HepG2 (cell line): ENCODE measurements around the gene AKR1E2. TPM values are rescaled to one million over a fixed set of nuclear protein-coding genes. Genes with fewer than 3 reads are reported as not detected.

Experiments used
- EHMT2 ChIP-seq: fragments of 200-600 bp; sonication (generic); IDR thresholded peaks from 2 replicates; pipeline ENCODE4 v1.7.0; 2017; ENCODE audit warnings: antibody characterized with exemption, low read depth, low read length, borderline replicate concordance
- FOXJ3 ChIP-seq: sonication (generic); formaldehyde crosslinking; IDR thresholded peaks from 2 replicates; pipeline ENCODE4 v1.4.0; 2020; ENCODE audit warnings: missing genetic modification reagents, mild to moderate bottlenecking, borderline replicate concordance
- FOXP4 ChIP-seq: sonication (generic); formaldehyde crosslinking; IDR thresholded peaks from 2 replicates; pipeline ENCODE4 v1.4.0; 2020; ENCODE audit warnings: missing genetic modification reagents
- HOXA3 ChIP-seq: sonication (generic); formaldehyde crosslinking; IDR thresholded peaks from 2 replicates; pipeline ENCODE4 v1.5.0; 2020; ENCODE audit warnings: missing genetic modification reagents
- NFKBIZ ChIP-seq: IDR thresholded peaks from 2 replicates; pipeline ENCODE4 v1.6.1; 2018; ENCODE audit warnings: missing genetic modification reagents, missing compliant biosample characterization
- ONECUT2 ChIP-seq: sonication (generic); formaldehyde crosslinking; IDR thresholded peaks from 2 replicates; pipeline ENCODE4 v1.4.0; 2020; ENCODE audit warnings: missing genetic modification reagents
- RFX1 ChIP-seq: fragments of 450-650 bp; IDR thresholded peaks from 2 replicates; pipeline ENCODE4 v1.6.1; 2017
- RXRB ChIP-seq: IDR thresholded peaks from 2 replicates; pipeline ENCODE4 v1.6.1; 2016; ENCODE audit warnings: borderline replicate concordance, missing genetic modification reagents, missing compliant biosample characterization
- SALL2 ChIP-seq: sonication (generic); formaldehyde crosslinking; IDR thresholded peaks from 2 replicates; pipeline ENCODE4 v1.8.1; 2023; ENCODE audit warnings: mild to moderate bottlenecking, missing genetic modification reagents, inconsistent platforms
- SOX6 ChIP-seq, 2 experiments: fragments of 450-650 bp in 1 of 2; sonication (generic) in 1 of 2; formaldehyde crosslinking in 1 of 2; IDR thresholded peaks; 2 replicates each; pipeline versions ENCODE4 v1.4.0 to v1.6.1; 2017 to 2020; ENCODE audit warnings: antibody characterized with exemption in 1 of 2, mild to moderate bottlenecking in 1 of 2, missing genetic modification reagents in 1 of 2
- SUZ12 ChIP-seq: fragments of 150-350 bp; IDR thresholded peaks from 2 replicates; pipeline ENCODE4 v1.6.1; 2014; ENCODE audit warnings: low read depth, low read length
- ZBTB37 ChIP-seq: sonication (generic); formaldehyde crosslinking; IDR thresholded peaks from 2 replicates; pipeline ENCODE4 v1.4.0; 2020; ENCODE audit warnings: mild to moderate bottlenecking, missing genetic modification reagents
- ZEB1 ChIP-seq: IDR thresholded peaks from 2 replicates; pipeline ENCODE4 v1.6.1; 2012; ENCODE audit warnings: mild to moderate bottlenecking, low read depth, inconsistent platforms; ENCODE audit not compliant: insufficient replicate concordance
- ZFP41 ChIP-seq: sonication (generic); formaldehyde crosslinking; IDR thresholded peaks from 2 replicates; pipeline ENCODE4 v1.4.0; 2020; ENCODE audit warnings: mild to moderate bottlenecking, missing genetic modification reagents, borderline replicate concordance
- ZNF407 ChIP-seq: sonication (generic); formaldehyde crosslinking; IDR thresholded peaks from one replicate; pipeline ENCODE4 v1.5.1; 2020; ENCODE audit warnings: mild to moderate bottlenecking, missing genetic modification reagents; ENCODE audit errors: not compliant biosample characterization
- polyA plus RNA-seq, 8 experiments: library from polyadenylated mRNA; depleted of rRNA in 3 of 8; stranded (reverse) in 7 of 8; unstranded in 1 of 8; fragments of >200 nt; fragmentation: Illumina TruSeq in 4 of 8; extraction: Trizol in 4 of 8; gene quantifications; 2 replicates each; pipeline versions ENCODE4 v1.2.1 to v1.2.3, GENCODE V29; 2011 to 2016; ENCODE audit warnings: low read depth in 4 of 8, missing spikeins in 1 of 8, mixed read lengths in 1 of 8; ENCODE audit not compliant: insufficient read depth in 1 of 8
- total RNA-seq, 5 experiments: library from RNA; depleted of rRNA; stranded (reverse); fragments of >200 nt; fragmentation: Illumina TruSeq; extraction: Trizol; gene quantifications; 2 replicates each; pipeline ENCODE4 v1.2.3, GENCODE V29; 2016; ENCODE audit warnings: low read depth in 1 of 5

The AKR1E2 gene
- total and polyA plus RNA-seq, 2 of the 13 experiments (the other 11 are each of a cell fraction or from before 2014, with no cell fraction given), result not detected

- TF ChIP-seq ZNF407 (CRISPR knock-in tag) (no peak), HOXA3 (peak; percentile 24; the same call in 1 of the 2 replicates), SUZ12 (no peak), NFKBIZ (CRISPR knock-in tag) (no peak), FOXP4 (CRISPR knock-in tag) (peak; percentile 60), ZBTB37 (CRISPR knock-in tag) (peak; percentile 95), SOX6 (IDR thresholded peaks at IDR 0.05) (no peak), SOX6 (CRISPR knock-in tag; IDR thresholded peaks at IDR 0.05) (peak; percentile 63), ONECUT2 (CRISPR knock-in tag) (peak; percentile 75; the same call in 1 of the 2 replicates), RXRB (CRISPR knock-in tag) (peak; percentile 64; the same call in 1 of the 2 replicates), ZEB1 (peak; percentile 49), SALL2 (CRISPR knock-in tag) (no peak), FOXJ3 (CRISPR knock-in tag) (peak; percentile 52; the same call in 1 of the 2 replicates), RFX1 (no peak), ZFP41 (no peak), EHMT2 (peak; percentile 39; the same call in 1 of the 2 replicates)
Observed at GRCh38 chr10:4889959-4890358, 64.0 kb downstream of the AKR1E2 start (continued).
